IMR-90 (cell line): ENCODE results near the gene PTX3. TPM values are rescaled to one million over a fixed set of nuclear protein-coding genes. Genes with fewer than 3 reads are reported as not detected.

Experiments used
- ATAC-seq: fragments of 200-7000 bp; cut with Tn5 transposase; 2 replicates; pipeline ENCODE4 v1.9.1; 2020; ENCODE audit warnings: low read depth, mild to moderate bottlenecking, moderate library complexity
- BruUV-seq: library from RNA; stranded (reverse); fragments of 400-500 nt; replicated peaks from 2 replicates; lab custom pipeline; 2021; lab: Mats Ljungman, UMichigan
- CTCF ChIA-PET: fragments of 300-600 bp; formaldehyde crosslinking; extraction: SDS; loops from one replicate; lab custom pipeline; 2021; ENCODE audit warnings: antibody characterized with exemption; lab: Yijun Ruan, JAX
- POLR2A ChIA-PET: fragments of 300-600 bp; sonication (Branson Sonifier 250); formaldehyde crosslinking; loops from one replicate; lab custom pipeline; 2022; ENCODE audit warnings: antibody characterized with exemption; ENCODE audit not compliant: unreplicated experiment; lab: Charles Lee
- DNase-seq: peaks from one replicate; pipeline ENCODE4 v3.0.0; 2013
- H2AFZ ChIP-seq: replicated peaks from 2 replicates; pipeline ENCODE3; 2013; ENCODE audit warnings: low read length, mild to moderate bottlenecking; ENCODE audit not compliant: poor library complexity
- H2AK5ac ChIP-seq: 2 replicates; pipeline ENCODE4 v1.6.1; 2013; ENCODE audit warnings: low read depth, low read length, inconsistent platforms
- H2AK9ac ChIP-seq: replicated peaks from 2 replicates; pipeline ENCODE3; 2013; ENCODE audit warnings: mild to moderate bottlenecking, low read depth, low read length, moderate library complexity; ENCODE audit not compliant: poor library complexity
- H2BK120ac ChIP-seq: 2 replicates; pipeline ENCODE4 v1.6.1; 2013; ENCODE audit warnings: low read depth, low read length, inconsistent platforms
- H2BK15ac ChIP-seq: 3 replicates; pipeline ENCODE4 v1.6.1; 2013; ENCODE audit warnings: low read depth, low read length, inconsistent platforms
- H2BK20ac ChIP-seq: 2 replicates; pipeline ENCODE4 v1.6.1; 2013; ENCODE audit warnings: low read depth, mild to moderate bottlenecking, inconsistent platforms, low read length, moderate library complexity
- H2BK5ac ChIP-seq: 2 replicates; pipeline ENCODE4 v1.6.1; 2013; ENCODE audit warnings: mild to moderate bottlenecking, low read depth, low read length, inconsistent platforms; ENCODE audit not compliant: poor library complexity, severe bottlenecking
- H3K14ac ChIP-seq: replicated peaks from 2 replicates; pipeline ENCODE4 v1.6.1; 2013; ENCODE audit warnings: low read depth, low read length, inconsistent platforms
- H3K18ac ChIP-seq: 2 replicates; pipeline ENCODE4 v1.6.1; 2013; ENCODE audit warnings: low read depth, low read length, control low read depth
- H3K23ac ChIP-seq: 2 replicates; pipeline ENCODE4 v1.6.1; 2013; ENCODE audit warnings: low read depth, low read length, inconsistent platforms
- H3K27ac ChIP-seq: 2 replicates; pipeline ENCODE4 v1.5.1; 2013; ENCODE audit warnings: mild to moderate bottlenecking, control low read depth, low read length; ENCODE audit not compliant: insufficient read depth
- H3K27me3 ChIP-seq: 2 replicates; pipeline ENCODE4 v1.6.1; 2013; ENCODE audit warnings: low read length; ENCODE audit not compliant: control insufficient read depth, insufficient read depth
- H3K36me3 ChIP-seq: 2 replicates; pipeline ENCODE4 v1.6.1; 2013; ENCODE audit warnings: low read length, mixed read lengths; ENCODE audit not compliant: control insufficient read depth, insufficient read depth
- H3K4ac ChIP-seq: 2 replicates; pipeline ENCODE4 v1.6.1; 2013; ENCODE audit warnings: low read depth, low read length, inconsistent platforms
- H3K4me1 ChIP-seq: 2 replicates; pipeline ENCODE4 v1.6.1; 2013; ENCODE audit warnings: low read length, mixed read lengths; ENCODE audit not compliant: control insufficient read depth, insufficient read depth
- H3K4me2 ChIP-seq: 2 replicates; pipeline ENCODE4 v1.6.1; 2013; ENCODE audit warnings: low read depth, mild to moderate bottlenecking, control low read depth, low read length, moderate library complexity
- H3K4me3 ChIP-seq: 2 replicates; pipeline ENCODE4 v1.5.1; 2013; ENCODE audit warnings: low read depth, mild to moderate bottlenecking, control low read depth, low read length, moderate library complexity; ENCODE audit not compliant: insufficient read depth
- H3K56ac ChIP-seq: 2 replicates; pipeline ENCODE4 v1.6.1; 2013; ENCODE audit warnings: low read length, inconsistent platforms; ENCODE audit not compliant: insufficient read depth; ENCODE audit errors: extremely low read depth
- H3K79me1 ChIP-seq, 2 experiments: 2 replicates each; pipeline ENCODE4 v1.6.1; 2013; ENCODE audit warnings: low read length in 2 of 2, inconsistent platforms in 1 of 2, low read depth in 1 of 2
- H3K9ac ChIP-seq: 2 replicates; pipeline ENCODE4 v1.6.1; 2013; ENCODE audit warnings: low read depth, low read length, control low read depth
- H3K9me1 ChIP-seq: 2 replicates; pipeline ENCODE4 v1.6.1; 2013; ENCODE audit warnings: low read length, inconsistent platforms; ENCODE audit not compliant: insufficient read depth
- H3K9me3 ChIP-seq: 2 replicates; pipeline ENCODE4 v1.6.1; 2013; ENCODE audit warnings: low read length; ENCODE audit not compliant: control insufficient read depth, insufficient read depth
- H4K20me1 ChIP-seq: 2 replicates; pipeline ENCODE4 v1.6.1; 2013; ENCODE audit warnings: low read length, inconsistent platforms; ENCODE audit not compliant: insufficient read depth
- H4K5ac ChIP-seq: 2 replicates; pipeline ENCODE4 v1.6.1; 2013; ENCODE audit warnings: mild to moderate bottlenecking, low read depth, low read length, control low read depth
- H4K8ac ChIP-seq, 2 experiments: 2 replicates each; pipeline ENCODE4 v1.6.1; 2013; ENCODE audit warnings: low read depth in 2 of 2, low read length in 2 of 2, control low read depth in 1 of 2, inconsistent platforms in 1 of 2
- H4K91ac ChIP-seq: 2 replicates; pipeline ENCODE4 v1.6.1; 2013; ENCODE audit warnings: low read depth, low read length, inconsistent platforms; ENCODE audit not compliant: insufficient read depth
- BHLHE40 ChIP-seq: fragments of 150-350 bp; IDR thresholded peaks from 2 replicates; pipeline ENCODE4 v1.6.1; 2016; ENCODE audit warnings: mild to moderate bottlenecking, low read depth, low read length
- CEBPB ChIP-seq: IDR thresholded peaks from 2 replicates; pipeline ENCODE4 v1.6.1; 2012; ENCODE audit warnings: low read depth, low read length, improper control_type of control experiment
- CHD1 ChIP-seq: IDR thresholded peaks from 2 replicates; pipeline ENCODE4 v1.6.1; 2012; ENCODE audit warnings: low read depth, low read length, improper control_type of control experiment
- FOS ChIP-seq: fragments of 150-350 bp; IDR thresholded peaks from 2 replicates; pipeline ENCODE4 v1.6.1; 2016; ENCODE audit warnings: low read depth, low read length
- MAFK ChIP-seq: IDR thresholded peaks from 2 replicates; pipeline ENCODE4 v1.6.1; 2012; ENCODE audit warnings: low read depth, low read length, improper control_type of control experiment
- MAZ ChIP-seq: IDR thresholded peaks from 2 replicates; pipeline ENCODE4 v1.6.1; 2012; ENCODE audit warnings: low read depth, mild to moderate bottlenecking, low read length, improper control_type of control experiment, moderate library complexity, borderline replicate concordance
- MXI1 ChIP-seq: IDR thresholded peaks from 2 replicates; pipeline ENCODE4 v1.6.1; 2012; ENCODE audit warnings: low read depth, mild to moderate bottlenecking, low read length, moderate library complexity, borderline replicate concordance
- NFE2L2 ChIP-seq: fragments of 150-350 bp; IDR thresholded peaks from 2 replicates; pipeline ENCODE4 v1.6.1; 2016; ENCODE audit warnings: low read depth, mild to moderate bottlenecking, low read length
- POLR2A ChIP-seq: IDR thresholded peaks from 2 replicates; pipeline ENCODE4 v1.6.1; 2012; ENCODE audit warnings: mild to moderate bottlenecking, low read depth, low read length
- RAD21 ChIP-seq: IDR thresholded peaks from 2 replicates; pipeline ENCODE4 v1.6.1; 2012; ENCODE audit warnings: low read length, improper control_type of control experiment
- RCOR1 ChIP-seq: IDR thresholded peaks from 2 replicates; pipeline ENCODE4 v1.6.1; 2012; ENCODE audit warnings: mild to moderate bottlenecking, low read length, improper control_type of control experiment; ENCODE audit not compliant: insufficient replicate concordance
- RFX5 ChIP-seq: IDR thresholded peaks from 2 replicates; pipeline ENCODE4 v1.8.0; 2012; ENCODE audit warnings: low read depth, mild to moderate bottlenecking, low read length, moderate library complexity
- SMC3 ChIP-seq: fragments of 150-350 bp; IDR thresholded peaks from 2 replicates; pipeline ENCODE4 v1.6.1; 2016; ENCODE audit warnings: low read depth, mild to moderate bottlenecking, antibody characterized with exemption, low read length, moderate library complexity
- WGBS, 2 experiments: methylation state at CpG; one replicate each; pipeline versions ENCODE4 v1.1.5 to v1.1.7; 2013; ENCODE audit warnings: missing lambda C conversion rate in 2 of 2; ENCODE audit not compliant: insufficient read length in 1 of 2; ENCODE audit errors: extremely low coverage in 2 of 2; 5-methylcytosine and 5-hydroxymethylcytosine counted together
- dilution Hi-C: fragments of 300-500 bp; cut with HindIII; formaldehyde crosslinking; loops from one replicate; pipeline ENCODE4 v1.14.3; 2018; ENCODE audit warnings: low sequenced_read_pairs; ENCODE audit not compliant: unreplicated experiment
- in situ Hi-C: fragments of 300-500 bp; cut with MboI; formaldehyde crosslinking; loops from 3 replicates; pipeline ENCODE4 v1.14.3; 2019; ENCODE audit warnings: low sequenced_read_pairs, inconsistent platforms, mixed read lengths
- intact Hi-C: fragments of 100-400 bp; cut with micrococcal nuclease; formaldehyde crosslinking; loops from 2 replicates; pipeline ENCODE4 v1.10.0; 2022
- polyA plus RNA-seq, 3 experiments: library from polyadenylated mRNA; depleted of rRNA; stranded (reverse); fragments of >200 nt; gene quantifications; 2 replicates each; pipeline ENCODE4 v1.2.3, GENCODE V29; 2012; ENCODE audit warnings: low replicate concordance in 1 of 3
- total RNA-seq: library from RNA; depleted of rRNA; stranded (reverse); fragments of >200 nt; gene quantifications from 2 replicates; pipeline ENCODE4 v1.2.3, GENCODE V29; 2012
- TF ChIP-seq, protein P1 (sequence below): fragments of 150-350 bp; IDR thresholded peaks from 2 replicates; pipeline ENCODE4 v1.6.1; 2016; ENCODE audit warnings: low read depth, mild to moderate bottlenecking, low read length, moderate library complexity, borderline replicate concordance
- TF ChIP-seq, protein P2 (sequence below): conservative IDR thresholded peaks from 2 replicates; pipeline ENCODE4 v1.5.1; 2012; ENCODE audit warnings: mild to moderate bottlenecking, low read depth, low read length, improper control_type of control experiment
- TF ChIP-seq, protein P3 (sequence below): fragments of 150-350 bp; IDR thresholded peaks from 2 replicates; pipeline ENCODE4 v1.6.1; 2017; ENCODE audit warnings: mild to moderate bottlenecking, antibody characterized with exemption, low read length, low read depth

Gene PTX3
- total and polyA plus RNA-seq, 2 of the 4 experiments (the other 2 are of a cell fraction) = 97.9 to 135 TPM

DNA sequence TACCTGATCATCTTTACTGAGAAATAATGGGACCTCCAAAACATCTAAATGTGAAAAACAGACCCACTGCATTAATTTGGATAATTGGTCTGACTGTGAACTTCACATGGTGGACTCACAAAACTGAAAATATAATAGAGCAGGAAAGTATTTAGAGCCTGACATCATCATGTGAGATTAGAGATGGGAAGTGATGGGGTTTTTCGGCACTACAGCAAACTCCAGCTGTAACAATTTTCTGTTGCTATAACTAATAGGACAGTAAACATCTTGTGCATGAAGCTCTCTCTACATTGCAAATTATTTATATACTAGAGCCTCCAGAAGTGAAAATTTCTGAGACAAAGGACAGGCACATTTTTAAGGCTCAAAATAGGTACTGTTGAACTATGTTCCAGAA, 34.4 kb downstream of the PTX3 start:
- no peak overlapping the region for H3K9ac ChIP-seq
- H2BK5ac ChIP-seq = no peak overlapping the region
- no peaks in the 10 kb centered on the region for H3K27me3 ChIP-seq
- intact Hi-C loops (no loop called here), dilution Hi-C loops (no loop called here), in situ Hi-C loops (no loop called here)
- TF ChIP-seq MAZ (no peak), RAD21 (no peak), MXI1 (no peak), FOS (no peak), BHLHE40 (no peak), SMC3 (no peak), MAFK (no peak), CHD1 (no peak), CEBPB (no peak), NFE2L2 (no peak), RCOR1 (no peak), RFX5 (no peak), POLR2A (no peak)
- TF ChIP-seq, protein P1, sequence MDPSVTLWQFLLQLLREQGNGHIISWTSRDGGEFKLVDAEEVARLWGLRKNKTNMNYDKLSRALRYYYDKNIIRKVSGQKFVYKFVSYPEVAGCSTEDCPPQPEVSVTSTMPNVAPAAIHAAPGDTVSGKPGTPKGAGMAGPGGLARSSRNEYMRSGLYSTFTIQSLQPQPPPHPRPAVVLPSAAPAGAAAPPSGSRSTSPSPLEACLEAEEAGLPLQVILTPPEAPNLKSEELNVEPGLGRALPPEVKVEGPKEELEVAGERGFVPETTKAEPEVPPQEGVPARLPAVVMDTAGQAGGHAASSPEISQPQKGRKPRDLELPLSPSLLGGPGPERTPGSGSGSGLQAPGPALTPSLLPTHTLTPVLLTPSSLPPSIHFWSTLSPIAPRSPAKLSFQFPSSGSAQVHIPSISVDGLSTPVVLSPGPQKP = no peak
- TF ChIP-seq, protein P2, sequence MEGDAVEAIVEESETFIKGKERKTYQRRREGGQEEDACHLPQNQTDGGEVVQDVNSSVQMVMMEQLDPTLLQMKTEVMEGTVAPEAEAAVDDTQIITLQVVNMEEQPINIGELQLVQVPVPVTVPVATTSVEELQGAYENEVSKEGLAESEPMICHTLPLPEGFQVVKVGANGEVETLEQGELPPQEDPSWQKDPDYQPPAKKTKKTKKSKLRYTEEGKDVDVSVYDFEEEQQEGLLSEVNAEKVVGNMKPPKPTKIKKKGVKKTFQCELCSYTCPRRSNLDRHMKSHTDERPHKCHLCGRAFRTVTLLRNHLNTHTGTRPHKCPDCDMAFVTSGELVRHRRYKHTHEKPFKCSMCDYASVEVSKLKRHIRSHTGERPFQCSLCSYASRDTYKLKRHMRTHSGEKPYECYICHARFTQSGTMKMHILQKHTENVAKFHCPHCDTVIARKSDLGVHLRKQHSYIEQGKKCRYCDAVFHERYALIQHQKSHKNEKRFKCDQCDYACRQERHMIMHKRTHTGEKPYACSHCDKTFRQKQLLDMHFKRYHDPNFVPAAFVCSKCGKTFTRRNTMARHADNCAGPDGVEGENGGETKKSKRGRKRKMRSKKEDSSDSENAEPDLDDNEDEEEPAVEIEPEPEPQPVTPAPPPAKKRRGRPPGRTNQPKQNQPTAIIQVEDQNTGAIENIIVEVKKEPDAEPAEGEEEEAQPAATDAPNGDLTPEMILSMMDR = no peak
- TF ChIP-seq, protein P3, sequence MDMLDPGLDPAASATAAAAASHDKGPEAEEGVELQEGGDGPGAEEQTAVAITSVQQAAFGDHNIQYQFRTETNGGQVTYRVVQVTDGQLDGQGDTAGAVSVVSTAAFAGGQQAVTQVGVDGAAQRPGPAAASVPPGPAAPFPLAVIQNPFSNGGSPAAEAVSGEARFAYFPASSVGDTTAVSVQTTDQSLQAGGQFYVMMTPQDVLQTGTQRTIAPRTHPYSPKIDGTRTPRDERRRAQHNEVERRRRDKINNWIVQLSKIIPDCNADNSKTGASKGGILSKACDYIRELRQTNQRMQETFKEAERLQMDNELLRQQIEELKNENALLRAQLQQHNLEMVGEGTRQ = no peak
- peaks cover 0 to 11% of the 10 kb centered on the region in 2 experiments; a peak in 3 of 4 replicates for H3K79me1 ChIP-seq
- H3K14ac ChIP-seq = no peak overlapping the region
- H2BK120ac ChIP-seq = peak overlapping the region; percentile 14; the same call in 1 of the 2 replicates
- no CpG with 5 or more reads among the region's 1 CpG for WGBS, 2 experiments
- H2AFZ ChIP-seq = no peak overlapping the region
- H4K20me1 ChIP-seq = no peaks in the 10 kb centered on the region
- H3K36me3 ChIP-seq = no peaks in the 10 kb centered on the region
- H3K23ac ChIP-seq = no peak overlapping the region
- H3K4me1 ChIP-seq = peaks cover 8% of the 10 kb centered on the region
- no TSS peak for BruUV-seq
- ATAC-seq (peak; percentile 44; the same call in 1 of the 2 replicates), DNase-seq (peak; percentile 33)
- no peak overlapping the region for H2AK5ac ChIP-seq
- H4K8ac ChIP-seq = no peak overlapping the region
- peak overlapping the region; percentile 48; the same call in 1 of the 2 replicates for H2BK20ac ChIP-seq
- H3K4ac ChIP-seq = no peak overlapping the region
- H3K9me3 ChIP-seq = no peaks in the 10 kb centered on the region
- H4K5ac ChIP-seq = no peak overlapping the region
- no peak overlapping the region for H3K56ac ChIP-seq
- H3K4me3 ChIP-seq = no peak overlapping the region
- no peak overlapping the region for H2BK15ac ChIP-seq
- no peak overlapping the region for H3K18ac ChIP-seq
- ChIA-PET CTCF (no interaction called here), POLR2A (no interaction called here)
- no peak overlapping the region for H4K91ac ChIP-seq
- H3K27ac ChIP-seq = no peak overlapping the region
- H3K9me1 ChIP-seq = peaks cover 3% of the 10 kb centered on the region; the same call in 1 of the 2 replicates
- no peak overlapping the region for H2AK9ac ChIP-seq
- H3K4me2 ChIP-seq = no peak overlapping the region
